K562 (cell line): ENCODE measurements around the gene ST7. TPM values are rescaled to one million over a fixed set of nuclear protein-coding genes. Genes with fewer than 3 reads are reported as not detected.

Source experiments
- ADNP ChIP-seq: fragments of 200-800 bp; sonication (Bioruptor generic); IDR thresholded peaks from 2 replicates; pipeline ENCODE4 v1.6.1; 2016; ENCODE audit warnings: missing genetic modification characterization, missing compliant biosample characterization
- CHD7 ChIP-seq: fragments of 200-600 bp; sonication (generic); IDR thresholded peaks from one replicate; pipeline ENCODE4 v1.6.1; 2012; ENCODE audit warnings: mild to moderate bottlenecking, low read depth, low read length, inconsistent platforms
- ILK ChIP-seq: fragments of 450-650 bp; IDR thresholded peaks from 2 replicates; pipeline ENCODE4 v1.6.1; 2016; ENCODE audit warnings: missing genetic modification characterization, low read depth, mild to moderate bottlenecking, missing compliant biosample characterization, moderate library complexity, borderline replicate concordance
- PATZ1 ChIP-seq: fragments of 250-450 bp; sonication (Bioruptor Pico); IDR thresholded peaks from 2 replicates; pipeline ENCODE4 v1.5.0; 2020; ENCODE audit warnings: mild to moderate bottlenecking, borderline replicate concordance
- ZBTB43 ChIP-seq: sonication (generic); formaldehyde crosslinking; IDR thresholded peaks from 2 replicates; pipeline ENCODE4 v1.8.0; 2023; ENCODE audit warnings: mild to moderate bottlenecking, missing genetic modification reagents
- polyA plus RNA-seq, 8 experiments: library from polyadenylated mRNA; depleted of rRNA in 4 of 8; stranded (reverse) in 5 of 8; unstranded in 3 of 8; fragments of >200 nt; fragmentation: Nextera tagmentation in 2 of 8; fragmentation: Illumina TruSeq in 1 of 8; extraction: Ambion mirVana in 2 of 8; extraction: Trizol in 1 of 8; gene quantifications; 2 replicates each; pipeline versions ENCODE4 v1.2.1 to v1.2.3, GENCODE V29; 2011 to 2014; ENCODE audit warnings: inconsistent platforms in 1 of 8, missing spikeins in 1 of 8
- total RNA-seq, 7 experiments: library from RNA; depleted of rRNA in 6 of 7; stranded (reverse); fragments of >200 nt in 6 of 7; fragmentation: Illumina TruSeq in 2 of 7; extraction: Trizol in 2 of 7; gene quantifications; 2 replicates each; pipeline versions ENCODE4 v1.2.1 to v1.2.3, GENCODE V29; 2011 to 2021; ENCODE audit warnings: low replicate concordance in 1 of 7

ST7 gene
- total and polyA plus RNA-seq, 9 of the 15 experiments (the other 6 are each of a cell fraction or from before 2014, with no cell fraction given): 23.9 to 56.3 (median 36.9) TPM

- TF ChIP-seq CHD7 (no peak), PATZ1 (CRISPR knock-in tag) (no peak), ZBTB43 (CRISPR knock-in tag) (no peak), ADNP (tag) (no peak), ILK (tag) (no peak)
These were observed 1.7 kb upstream of the ST7 start (continued) for GRCh38 chr7:116951366-116952292.
